ENCODE results near the gene C16orf74.
A peak's percentile ranks its signal among the peaks of the same experiment; 100 is the strongest.

Gene C16orf74

DNA sequence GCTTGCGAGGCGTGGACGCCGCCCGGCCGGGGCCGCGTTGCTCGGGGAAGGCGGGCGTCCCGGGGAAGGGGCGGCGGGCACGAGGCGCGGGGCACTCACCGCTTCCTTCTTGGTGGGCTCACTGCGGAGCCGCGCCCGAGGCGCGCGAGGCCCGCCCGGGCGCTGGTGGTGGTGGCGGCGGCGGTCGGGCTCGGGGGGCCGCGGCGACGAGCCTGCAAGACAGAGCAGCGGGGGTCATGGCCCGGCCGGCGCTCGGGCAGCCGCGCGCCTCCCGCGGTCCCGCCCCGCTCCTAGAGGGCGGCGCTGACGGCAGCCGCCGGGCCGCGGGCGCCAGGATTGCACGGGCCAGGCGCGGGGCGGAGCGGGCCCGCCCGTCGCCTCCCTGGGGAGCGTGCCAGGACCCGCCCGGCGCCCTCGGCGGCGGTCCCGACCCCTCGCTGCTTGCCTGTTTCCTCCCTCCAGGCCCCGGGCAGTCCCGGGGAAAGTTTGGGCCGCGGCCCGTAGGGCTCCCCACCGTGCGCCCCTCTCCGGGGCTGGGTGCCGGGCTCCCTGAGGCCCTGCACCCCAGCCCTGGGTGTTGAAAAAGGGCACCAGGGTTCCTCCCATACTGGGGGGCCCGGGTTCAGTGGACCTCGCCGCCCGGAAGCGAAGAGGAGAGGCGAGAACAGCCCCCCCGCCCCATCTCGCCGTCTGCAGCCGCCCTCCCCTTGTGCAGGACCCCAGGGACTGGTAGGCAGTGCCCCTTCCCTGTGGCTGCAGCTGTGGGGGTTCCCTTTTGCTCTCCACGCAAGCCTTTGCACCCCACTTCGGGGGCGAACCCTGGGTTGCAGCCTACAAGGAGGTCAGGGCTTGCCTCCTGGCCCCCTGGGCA lies at the start of gene C16orf74:
TSS of gene C16orf74 (minus strand) at position 270 of the 871 bp plus-strand sequence. CDS start 15,879 bp downstream, outside the sequence.
- no peak for DNase-seq (ENCODE audit: low spot score)

GRCh38 chr16:85800321-85800669 lies 49.4 kb upstream of the C16orf74 start:
- no peak for DNase-seq (ENCODE audit: low spot score)

GRCh38 chr16:85799497-85800320 lies 48.8 kb upstream of the C16orf74 start, which contains the start of the genes COX4I1 and EMC8:
COX4I1 (plus strand) TSS chr16:85799695; CDS start chr16:85801206, 1,511 bp downstream.
EMC8 (minus strand) TSS chr16:85799544; CDS start chr16:85799295, 249 bp downstream.
- DNase-seq (ENCODE audit: low spot score): peak; percentile 90

GRCh38 chr16:85798901-85799496 lies 48.1 kb upstream of the C16orf74 start:
- DNase-seq (ENCODE audit: low spot score): no peak

DNA sequence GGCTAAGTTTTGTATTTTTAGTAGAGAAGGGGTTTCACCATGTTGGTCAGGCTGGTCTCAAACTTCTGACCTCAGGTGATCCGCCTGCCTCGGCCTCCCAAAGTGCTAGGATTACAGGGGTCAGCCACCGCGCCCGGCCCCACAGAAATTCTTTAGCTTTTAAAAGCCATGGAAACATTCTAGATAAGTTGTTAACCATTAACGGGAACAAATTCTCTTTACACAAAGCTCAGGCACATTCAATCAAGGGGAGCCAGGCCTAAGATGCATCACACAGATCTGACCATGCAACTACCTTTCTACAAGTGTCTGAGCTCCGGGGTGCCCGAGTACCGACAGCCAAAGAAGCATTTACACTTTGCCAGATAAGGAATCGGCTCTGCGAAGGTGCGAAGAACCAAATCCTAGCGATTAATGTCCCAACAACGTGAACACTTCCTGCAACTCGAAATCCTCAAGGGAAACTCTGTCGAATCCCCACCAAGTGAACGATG lies 47.4 kb upstream of the C16orf74 start:
- DNase-seq (ENCODE audit: low spot score): no peak

- no peak for DNase-seq (ENCODE audit: low spot score)
These were observed 45.7 kb upstream of the C16orf74 start for GRCh38 chr16:85796599-85796998.

DNA sequence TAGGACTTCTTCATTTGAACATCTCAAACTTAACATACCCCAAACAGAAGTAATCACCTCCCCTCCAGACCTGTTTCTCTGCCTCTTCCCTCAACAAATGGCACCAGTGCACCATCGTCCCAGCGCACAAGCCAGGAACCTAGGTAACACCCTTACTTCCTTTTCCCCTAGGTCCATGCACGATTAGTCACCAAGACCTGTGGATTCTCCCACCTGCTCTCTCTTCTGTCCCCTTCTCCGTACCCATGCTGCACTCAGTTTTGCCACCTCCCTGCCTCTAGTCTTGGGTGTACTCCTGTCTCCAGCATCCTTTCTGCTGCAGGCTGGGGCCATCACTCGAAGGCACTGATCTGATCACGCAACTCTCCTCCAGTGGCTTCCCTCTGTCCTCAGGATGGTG lies 45.3 kb upstream of the C16orf74 start:
- no peak for DNase-seq (ENCODE audit: low spot score)

- DNase-seq (ENCODE audit: low spot score): no peak
These were observed 43.8 kb upstream of the C16orf74 start for GRCh38 chr16:85794696-85795095.

- DNase-seq (ENCODE audit: low spot score): no peak
These were observed 42.9 kb upstream of the C16orf74 start for GRCh38 chr16:85793662-85794298.

DNA sequence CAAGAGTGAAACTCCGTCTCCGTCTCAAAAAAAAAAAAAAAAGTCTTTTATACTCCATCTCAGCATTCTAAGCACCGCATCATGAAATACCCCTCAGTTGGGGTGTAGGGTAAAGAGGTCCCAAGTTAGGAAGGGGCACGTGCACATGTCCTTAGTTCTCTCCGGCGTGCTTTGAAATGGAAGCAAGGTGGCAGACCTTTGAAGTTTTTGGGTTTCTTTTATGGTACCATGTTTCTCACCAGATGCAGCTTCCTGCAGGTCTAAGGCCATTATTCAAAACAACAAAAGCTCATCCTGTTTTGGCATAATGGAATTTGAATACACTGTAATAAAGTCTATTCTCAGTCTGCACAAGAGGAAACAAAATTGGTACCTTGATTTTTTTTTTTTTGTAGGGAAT lies 38.9 kb upstream of the C16orf74 start:
- no peak for DNase-seq (ENCODE audit: low spot score)

DNA sequence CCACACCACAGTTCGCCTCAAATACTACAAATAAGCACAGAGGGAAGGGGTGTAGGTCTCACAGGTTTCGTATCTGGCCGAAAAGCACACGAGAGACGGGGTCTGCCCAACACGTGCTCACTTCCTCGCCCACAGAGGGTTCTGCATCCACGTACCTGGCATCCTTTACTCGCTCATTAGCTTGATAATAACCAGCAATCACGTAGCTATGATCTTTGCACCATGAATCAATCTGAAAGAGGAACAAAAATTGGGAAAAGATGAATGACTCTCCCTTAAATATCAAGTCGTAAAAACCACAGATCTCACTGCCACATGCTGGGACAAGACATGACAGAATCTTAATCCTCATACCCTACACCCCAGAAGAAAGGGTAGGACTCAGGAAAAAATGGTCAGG lies 37.9 kb upstream of the C16orf74 start:
- no peak for DNase-seq (ENCODE audit: low spot score)

- no peak for DNase-seq (ENCODE audit: low spot score)
These were observed 35.0 kb upstream of the C16orf74 start for GRCh38 chr16:85785927-85786326.

GRCh38 chr16:85784813-85785212 lies 33.9 kb upstream of the C16orf74 start:
- no peak for DNase-seq (ENCODE audit: low spot score)

- no peak for DNase-seq (ENCODE audit: low spot score)
These were observed 32.5 kb upstream of the C16orf74 start for GRCh38 chr16:85783441-85783840.

DNA sequence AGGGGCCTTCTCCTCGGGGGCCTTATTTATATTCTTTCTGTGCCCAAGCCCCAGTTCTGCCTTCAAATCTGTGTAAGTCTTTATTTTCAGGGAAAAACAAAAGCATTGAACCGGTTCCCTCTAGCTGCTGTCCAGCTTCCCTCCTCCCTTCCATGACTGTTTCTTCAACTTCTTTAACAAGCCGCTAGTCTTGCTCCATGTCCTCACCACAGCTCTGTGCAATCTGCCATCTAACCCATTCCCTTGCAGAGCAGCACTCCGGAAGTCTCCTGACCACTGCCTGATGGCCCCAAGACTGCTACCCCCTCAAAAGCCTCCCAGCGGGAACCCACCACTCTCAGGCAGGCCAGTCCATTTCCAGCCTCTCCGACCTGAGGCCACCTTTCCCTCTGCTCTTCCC lies 31.6 kb upstream of the C16orf74 start:
- DNase-seq (ENCODE audit: low spot score): no peak

GRCh38 chr16:85781695-85782370 lies 30.9 kb upstream of the C16orf74 start:
- no peak for DNase-seq (ENCODE audit: low spot score)

DNA sequence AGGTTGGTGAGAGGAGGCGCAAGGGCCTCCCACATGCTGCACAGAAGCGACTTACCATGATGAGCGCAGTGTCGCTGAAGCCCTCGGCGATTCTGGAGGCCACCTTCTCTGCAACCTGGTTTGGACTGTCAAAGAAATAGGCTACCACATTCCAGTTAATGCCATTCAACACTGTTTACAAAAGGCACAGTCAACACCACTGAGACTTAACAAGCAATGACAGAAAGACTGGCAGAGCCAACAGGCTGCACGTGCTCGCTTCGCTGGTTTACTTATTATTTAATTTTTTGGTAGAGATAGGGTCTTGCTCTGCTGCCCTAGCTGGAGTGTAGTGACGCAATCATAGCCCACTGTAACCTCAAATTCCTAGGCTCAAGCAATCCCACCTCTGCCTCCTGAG lies 30.3 kb upstream of the C16orf74 start:
- DNase-seq (ENCODE audit: low spot score): no peak

- no peak for DNase-seq (ENCODE audit: low spot score)
These were observed 29.4 kb upstream of the C16orf74 start for GRCh38 chr16:85780281-85780680.

DNA sequence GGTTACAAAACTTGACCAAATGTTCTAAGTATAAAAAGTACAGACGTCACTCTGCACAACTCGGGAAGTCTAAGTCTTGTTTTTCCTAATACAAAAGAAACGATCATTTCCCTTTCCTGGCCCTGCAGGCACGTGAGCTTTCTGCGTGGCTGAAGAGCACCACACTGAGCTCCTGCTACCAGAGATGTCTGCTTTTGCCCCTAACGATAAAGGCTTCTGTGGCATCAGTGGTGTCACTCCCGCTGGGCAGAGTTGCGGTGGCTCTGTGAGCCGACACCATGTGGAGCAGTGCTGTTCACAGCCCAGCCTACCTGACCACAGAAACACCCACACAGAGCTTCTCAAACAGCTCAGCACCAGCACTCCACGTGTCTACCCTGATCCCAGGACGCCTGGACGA lies 28.0 kb upstream of the C16orf74 start:
- no peak for DNase-seq (ENCODE audit: low spot score)

GRCh38 chr16:85777583-85778310 lies 26.9 kb upstream of the C16orf74 start:
- no peak for DNase-seq (ENCODE audit: low spot score)

DNA sequence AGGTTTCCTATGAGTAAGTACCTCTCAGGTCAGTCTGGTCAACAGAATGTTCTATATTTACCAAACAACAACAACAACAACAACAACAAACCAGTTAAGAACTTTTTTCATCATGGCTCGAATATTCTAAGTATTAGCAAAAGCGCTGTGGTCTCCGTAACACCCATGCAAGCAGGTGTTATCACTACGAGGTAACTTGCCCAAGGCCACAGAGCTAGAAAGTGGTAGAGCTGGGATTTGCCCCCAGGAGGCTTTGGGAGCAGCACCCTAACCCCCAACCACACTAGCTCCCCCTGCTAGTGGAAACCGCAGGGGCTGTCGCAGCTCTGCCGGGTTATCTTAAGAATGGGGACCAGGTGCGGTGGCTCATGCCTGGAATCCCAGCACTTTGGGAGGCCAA lies 23.9 kb upstream of the C16orf74 start:
- DNase-seq (ENCODE audit: low spot score): no peak

All from CD4-positive, alpha-beta T cell treated with Interleukin-6 at 100 ng/mL for 8 hours (primary cell).